Small intestine (tissue), 7 donors: Measurements from ENCODE around the gene KLHDC8B. TPM values are rescaled to one million over a fixed set of nuclear protein-coding genes. Genes with fewer than 3 reads are reported as not detected.
A peak's percentile ranks its signal among the peaks of the same experiment; 100 is the strongest.
"Not testable (repeated sequence)": the region's sequence is repeated elsewhere in the genome, so short reads cannot be mapped to it uniquely, and the experiment has no call there.

ENCODE experiments used
- DNase-seq, 2 donors: peaks; one replicate each; pipeline versions ENCODE4 v3.0.0 to v3.0.0-alpha.2; 2013
- FAIRE-seq: peaks from 2 replicates; lab custom pipeline; 2012; peaks lifted over from hg19 to GRCh38; lab: Jason Lieb, UNC
- H3K27ac ChIP-seq, 3 donors: one replicate each; pipeline ENCODE4 v1.5.1; 2013; ENCODE audit warnings: low read length in 2 of 3, mild to moderate bottlenecking in 2 of 3, control low read depth in 1 of 3, inconsistent platforms in 1 of 3, low read depth in 1 of 3, moderate library complexity in 1 of 3
- H3K27me3 ChIP-seq, 3 donors: one replicate each; pipeline ENCODE4 v1.6.1; 2013; ENCODE audit warnings: low read length in 3 of 3, inconsistent platforms in 1 of 3; ENCODE audit not compliant: control insufficient read depth in 3 of 3, insufficient read depth in 3 of 3
- H3K36me3 ChIP-seq, 3 donors: one replicate each; pipeline ENCODE4 v1.6.1; 2013; ENCODE audit warnings: low read length in 3 of 3, inconsistent platforms in 1 of 3, low read depth in 1 of 3, mild to moderate bottlenecking in 1 of 3, moderate library complexity in 1 of 3; ENCODE audit not compliant: control insufficient read depth in 3 of 3, insufficient read depth in 2 of 3
- H3K4me1 ChIP-seq, 3 donors: one replicate each; pipeline ENCODE4 v1.6.1; 2013; ENCODE audit warnings: low read length in 2 of 3, inconsistent platforms in 1 of 3, low read depth in 1 of 3, mild to moderate bottlenecking in 1 of 3, moderate library complexity in 1 of 3; ENCODE audit not compliant: control insufficient read depth in 3 of 3, insufficient read depth in 2 of 3
- H3K4me3 ChIP-seq, 3 donors: one replicate each; pipeline ENCODE4 v1.5.1; 2013; ENCODE audit warnings: low read length in 3 of 3, control low read depth in 1 of 3, inconsistent platforms in 1 of 3, low read depth in 1 of 3, mild to moderate bottlenecking in 1 of 3, moderate library complexity in 1 of 3
- H3K9me3 ChIP-seq, 2 donors: one replicate each; pipeline ENCODE4 v1.6.1; 2013; ENCODE audit warnings: low read depth in 1 of 2, low read length in 1 of 2; ENCODE audit not compliant: control insufficient read depth in 2 of 2, insufficient read depth in 1 of 2
- WGBS, 3 donors: extraction: QIAGEN DNeasy Blood & Tissue Kit; methylation state at CpG; one replicate each; pipeline ENCODE4 v1.1.7; 2013; 5-methylcytosine and 5-hydroxymethylcytosine counted together
- polyA plus RNA-seq, 4 donors: library from polyadenylated mRNA; stranded (reverse) in 3 of 4; unstranded in 1 of 4; fragments of 200-250 nt in 3 of 4; fragments of 120-200 nt in 1 of 4; gene quantifications; one replicate each; pipeline versions ENCODE4 v1.2.1 to v1.2.3, GENCODE V29; 2013
- donor health status: healthy with polysubstance abuse.
- donor health status: control.
- donor health status: control.
- donor health status: Bipolar disorder and iron deficiency.
- donor health status: healthy.

The KLHDC8B gene
- polyA plus RNA-seq, 4 donors, result 6.3 to 58.0 (median 13.8) TPM

- Histone ChIP-seq H3K36me3 (no peaks in the 10 kb centered on the region), H3K4me3 (no peak overlapping the region), H3K4me1 (peaks cover 0 to 2% (median 0%) of the 10 kb centered on the region in 3 donors), H3K27ac (no peak overlapping the region), H3K9me3 (peaks cover 0 to 16% of the 10 kb centered on the region in 2 donors), H3K27me3 (no peaks in the 10 kb centered on the region)
- WGBS, 3 donors, result 94 to 97% (median 96%) methylated on average over 14 to 15 of the region's 15 CpGs
- FAIRE-seq, result no peak
- no peak for DNase-seq
These were observed 42.1 kb downstream of the KLHDC8B start for GRCh38 chr3:49213541-49213943.

GRCh38 chr3:49213998-49214397 is 42.6 kb downstream of the KLHDC8B start:
- no peak for FAIRE-seq
- H3K27ac ChIP-seq, result no peak overlapping the region
- H3K4me3 ChIP-seq, result no peak overlapping the region
- no peaks in the 10 kb centered on the region for H3K36me3 ChIP-seq
- no peak for DNase-seq
- 74 to 88% (median 81%) methylated on average over 2 of the region's 2 CpGs for whole genome bisulfite sequencing, 3 donors
- peaks cover 0 to 19% of the 10 kb centered on the region in 2 donors for H3K9me3 ChIP-seq
- peaks cover 0 to 2% (median 0%) of the 10 kb centered on the region in 3 donors for H3K4me1 ChIP-seq
- H3K27me3 ChIP-seq, result no peaks in the 10 kb centered on the region

DNA sequence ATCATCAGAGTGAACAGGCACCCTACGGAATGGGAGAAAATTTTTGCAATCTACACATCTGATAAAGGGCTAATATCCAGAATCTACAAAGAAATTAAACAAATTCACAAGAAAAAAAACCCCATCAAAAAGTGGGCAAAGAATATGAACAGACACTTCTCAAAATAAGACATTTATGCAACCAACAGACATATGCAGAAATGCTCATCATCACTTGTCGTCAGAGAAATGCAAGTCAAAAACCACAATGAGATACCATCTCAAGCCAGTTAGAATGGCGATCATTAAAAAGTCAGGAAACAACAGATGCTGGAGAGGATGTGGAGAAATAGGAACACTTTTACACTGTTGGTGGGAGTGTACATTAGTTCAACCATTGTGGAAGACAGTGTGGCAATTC is 45.3 kb downstream of the KLHDC8B start:
- not testable (repeated sequence) for H3K4me3 ChIP-seq, H3K36me3 ChIP-seq, FAIRE-seq, DNase-seq, H3K27ac ChIP-seq, H3K27me3 ChIP-seq, H3K4me1 ChIP-seq
- peaks cover 0 to 30% of the 10 kb centered on the region in 2 donors for H3K9me3 ChIP-seq
- 74 to 88% (median 79%) methylated on average over 3 of the region's 3 CpGs for WGBS, 3 donors

DNA sequence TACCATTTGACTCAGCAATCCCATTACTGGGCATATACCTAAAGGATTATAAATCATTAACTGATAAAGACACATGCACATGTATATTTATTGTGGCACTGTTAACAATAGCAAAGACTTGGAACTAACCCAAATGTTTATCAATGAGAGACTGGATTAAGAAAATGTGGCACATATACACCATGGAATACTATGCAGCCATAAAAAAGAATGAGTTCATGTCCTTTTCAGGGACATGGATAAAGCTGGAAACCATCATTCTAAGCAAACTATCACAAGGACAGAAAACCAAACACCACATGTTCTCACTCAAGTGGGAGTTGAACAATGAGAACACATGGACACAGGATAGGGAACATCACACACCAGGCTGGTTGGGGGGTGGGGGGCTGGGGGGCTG is 45.7 kb downstream of the KLHDC8B start:
- not testable (repeated sequence) for H3K27ac ChIP-seq, H3K27me3 ChIP-seq, FAIRE-seq, DNase-seq, H3K36me3 ChIP-seq, H3K4me1 ChIP-seq, H3K4me3 ChIP-seq
- H3K9me3 ChIP-seq, result peaks cover 0 to 31% of the 10 kb centered on the region in 2 donors

DNA sequence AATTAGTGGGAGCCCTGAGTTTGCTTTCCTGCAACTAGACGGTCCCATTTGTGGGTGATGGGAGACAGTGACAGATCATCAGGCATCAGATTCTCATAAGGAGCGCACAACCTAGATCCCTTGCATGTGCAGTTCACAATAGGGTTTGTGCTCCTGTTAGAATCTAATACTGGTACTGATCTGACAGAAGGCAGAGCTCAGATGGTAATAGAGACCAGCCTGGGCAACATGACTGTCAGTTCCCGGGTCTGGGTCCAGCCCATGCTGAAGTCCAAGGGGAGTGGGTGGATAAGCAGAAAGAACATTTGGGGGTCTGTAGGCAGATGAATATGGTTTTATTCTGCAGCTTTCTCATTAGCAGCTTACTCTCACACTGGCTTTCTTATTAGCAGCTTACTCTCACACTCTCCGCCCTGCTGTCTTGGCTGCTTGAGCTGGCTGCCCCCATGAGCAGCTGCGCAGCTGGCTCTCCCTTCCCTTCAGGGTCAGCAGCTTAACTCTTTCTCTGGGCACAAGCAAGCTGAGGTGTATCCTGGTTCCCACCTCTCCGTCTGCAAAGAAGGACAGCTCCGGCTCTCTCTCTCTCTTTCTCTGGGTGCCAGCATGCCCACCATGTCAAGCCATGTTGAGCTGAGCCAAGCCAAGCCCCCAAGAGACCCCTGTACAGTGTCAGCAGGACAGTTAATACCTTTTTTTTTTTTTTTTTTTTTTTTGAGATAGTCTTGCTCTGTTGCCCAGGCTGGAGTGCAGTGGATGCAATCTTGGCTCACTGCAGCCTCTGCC is 46.5 kb downstream of the KLHDC8B start:
- H3K27me3 ChIP-seq, result no peaks in the 10 kb centered on the region
- H3K27ac ChIP-seq, result peak overlapping the region in 2 of 3 donors; percentile 22
- peaks cover 0 to 31% of the 10 kb centered on the region in 2 donors for H3K9me3 ChIP-seq
- DNase-seq, result no peak
- H3K4me3 ChIP-seq, result no peak overlapping the region
- H3K4me1 ChIP-seq, result peaks cover 0 to 2% (median 0%) of the 10 kb centered on the region in 3 donors
- no peak for FAIRE-seq
- WGBS, 3 donors, result 71 to 86% (median 76%) methylated on average over 7 of the region's 7 CpGs
- no peaks in the 10 kb centered on the region for H3K36me3 ChIP-seq

- Histone ChIP-seq H3K9me3 (peaks cover 0 to 29% of the 10 kb centered on the region in 2 donors), H3K27ac (peak overlapping the region in 1 of 3 donors; percentile 22)
- not testable (repeated sequence) for FAIRE-seq, H3K36me3 ChIP-seq, H3K4me1 ChIP-seq, H3K27me3 ChIP-seq, H3K4me3 ChIP-seq
- 15 to 26% (median 21%) methylated on average over 6 of the region's 6 CpGs for WGBS, 3 donors
- peak; percentile 54 to 74 for DNase-seq
These were observed 47.1 kb downstream of the KLHDC8B start for GRCh38 chr3:49218471-49218989.

- H3K4me1 ChIP-seq, result peaks cover 0 to 2% (median 0%) of the 10 kb centered on the region in 3 donors
- 70 to 85% (median 72%) methylated on average over 6 of the region's 6 CpGs for WGBS, 3 donors
- no peak for FAIRE-seq
- H3K4me3 ChIP-seq, result no peak overlapping the region
- H3K36me3 ChIP-seq, result no peaks in the 10 kb centered on the region
- no peak for DNase-seq
- H3K9me3 ChIP-seq, result peaks cover 0 to 23% of the 10 kb centered on the region in 2 donors
- H3K27me3 ChIP-seq, result no peaks in the 10 kb centered on the region
- H3K27ac ChIP-seq, result no peak overlapping the region
These were observed 47.7 kb downstream of the KLHDC8B start for GRCh38 chr3:49219132-49219531.

DNA sequence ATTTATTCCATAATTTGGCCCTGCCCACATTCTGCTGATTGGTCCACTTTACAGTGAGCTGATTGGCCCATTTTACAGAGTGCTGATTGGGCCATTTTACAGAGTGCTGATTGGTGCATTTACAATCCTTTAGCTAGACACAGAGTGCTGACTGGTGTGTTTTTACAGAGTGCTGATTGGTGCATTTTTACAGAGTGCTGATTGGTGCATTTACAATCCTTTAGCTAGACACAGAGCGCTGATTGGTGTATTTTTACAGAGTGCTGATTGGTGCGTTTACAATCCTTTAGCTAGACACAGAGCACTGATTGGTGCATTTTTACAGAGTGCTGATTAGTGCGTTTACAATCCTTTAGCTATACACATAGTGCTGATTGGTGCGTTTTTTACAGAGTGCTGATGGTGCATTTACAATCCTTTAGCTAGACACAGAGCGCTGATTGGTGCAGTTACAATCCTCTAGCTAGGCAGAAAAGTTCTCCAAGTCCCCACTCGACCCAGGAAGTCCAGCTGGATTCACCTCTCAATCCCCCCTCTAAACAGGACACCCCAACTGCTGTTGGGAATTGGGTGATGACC is 49.7 kb downstream of the KLHDC8B start:
- WGBS, 3 donors, result 87 to 93% (median 90%) methylated on average over 6 of the region's 6 CpGs
- not testable (repeated sequence) for H3K36me3 ChIP-seq, FAIRE-seq, DNase-seq, H3K27me3 ChIP-seq, H3K27ac ChIP-seq, H3K4me3 ChIP-seq, H3K4me1 ChIP-seq
- H3K9me3 ChIP-seq, result peaks cover 0 to 23% of the 10 kb centered on the region in 2 donors
